GM13977 (cell line): ENCODE data around the gene OLAH.

Experiments used
- DNase-seq: peaks from one replicate; pipeline ENCODE4 v3.0.0; 2012; ENCODE audit warnings: low spot score
- in situ Hi-C: fragments of 300-500 bp; cut with MboI; formaldehyde crosslinking; loops from one replicate; pipeline ENCODE4 v1.12.0; 2022; ENCODE audit warnings: low sequenced_read_pairs, low pct_unique_long_range_greater_than_20kb, mixed read lengths, inconsistent platforms; ENCODE audit not compliant: unreplicated experiment
- TF ChIP-seq, protein P1 (sequence below): IDR thresholded peaks from 2 replicates; pipeline ENCODE4 v1.5.1; 2012; ENCODE audit warnings: mild to moderate bottlenecking, control low read depth; ENCODE audit not compliant: insufficient read depth; ENCODE audit errors: extremely low read depth, missing control alignments

OLAH gene

GRCh38 chr10:15052121-15052520 is 8.4 kb downstream of the OLAH start:
- in situ Hi-C loops = no loop called here
- no peak for DNase-seq
- TF ChIP-seq, protein P1, sequence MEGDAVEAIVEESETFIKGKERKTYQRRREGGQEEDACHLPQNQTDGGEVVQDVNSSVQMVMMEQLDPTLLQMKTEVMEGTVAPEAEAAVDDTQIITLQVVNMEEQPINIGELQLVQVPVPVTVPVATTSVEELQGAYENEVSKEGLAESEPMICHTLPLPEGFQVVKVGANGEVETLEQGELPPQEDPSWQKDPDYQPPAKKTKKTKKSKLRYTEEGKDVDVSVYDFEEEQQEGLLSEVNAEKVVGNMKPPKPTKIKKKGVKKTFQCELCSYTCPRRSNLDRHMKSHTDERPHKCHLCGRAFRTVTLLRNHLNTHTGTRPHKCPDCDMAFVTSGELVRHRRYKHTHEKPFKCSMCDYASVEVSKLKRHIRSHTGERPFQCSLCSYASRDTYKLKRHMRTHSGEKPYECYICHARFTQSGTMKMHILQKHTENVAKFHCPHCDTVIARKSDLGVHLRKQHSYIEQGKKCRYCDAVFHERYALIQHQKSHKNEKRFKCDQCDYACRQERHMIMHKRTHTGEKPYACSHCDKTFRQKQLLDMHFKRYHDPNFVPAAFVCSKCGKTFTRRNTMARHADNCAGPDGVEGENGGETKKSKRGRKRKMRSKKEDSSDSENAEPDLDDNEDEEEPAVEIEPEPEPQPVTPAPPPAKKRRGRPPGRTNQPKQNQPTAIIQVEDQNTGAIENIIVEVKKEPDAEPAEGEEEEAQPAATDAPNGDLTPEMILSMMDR = no peak

DNA sequence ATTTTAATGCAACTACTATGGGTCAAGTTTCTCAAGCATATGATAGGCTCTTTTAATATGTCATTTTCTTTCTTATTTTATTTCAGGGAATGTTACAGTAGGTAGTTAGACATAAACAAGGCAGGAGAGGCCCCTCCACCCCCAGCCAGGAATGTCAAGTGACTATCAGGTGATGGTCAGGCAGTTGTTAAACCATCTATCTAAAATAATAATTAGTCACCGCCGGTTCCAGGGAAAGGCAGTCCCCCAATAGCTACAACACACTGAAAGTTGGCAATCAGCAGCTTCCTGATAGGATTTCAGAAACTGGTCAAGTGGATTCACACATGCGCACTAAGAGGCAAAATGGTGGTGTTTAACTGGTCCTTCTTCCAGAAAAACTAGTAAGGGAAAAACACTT is 9.3 kb downstream of the OLAH start:
- in situ Hi-C loops = no loop called here
- TF ChIP-seq, protein P1 = no peak
- DNase-seq = no peak

DNA sequence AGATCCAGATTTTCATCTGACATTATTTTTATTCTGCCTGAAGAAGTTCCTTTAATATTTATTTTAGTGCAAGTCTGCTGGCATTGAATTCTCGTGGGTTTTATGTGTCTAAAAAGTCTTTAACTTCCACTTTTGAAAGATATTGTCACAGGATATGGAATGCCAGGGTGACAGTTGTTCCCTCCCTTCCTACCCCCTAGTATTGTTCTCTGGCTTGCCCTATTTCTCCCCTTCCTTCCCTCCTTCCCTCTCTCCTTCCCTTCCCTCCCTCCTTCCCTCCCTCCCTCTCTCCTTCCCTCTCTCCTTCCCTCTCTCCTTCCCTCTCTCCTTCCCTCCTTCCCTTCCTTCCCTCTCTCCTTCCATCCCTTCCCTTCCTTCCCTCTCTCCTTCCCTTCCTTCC is 14.9 kb downstream of the OLAH start:
- TF ChIP-seq, protein P1 = no peak
- in situ Hi-C loops = no loop called here
- DNase-seq = no peak

DNA sequence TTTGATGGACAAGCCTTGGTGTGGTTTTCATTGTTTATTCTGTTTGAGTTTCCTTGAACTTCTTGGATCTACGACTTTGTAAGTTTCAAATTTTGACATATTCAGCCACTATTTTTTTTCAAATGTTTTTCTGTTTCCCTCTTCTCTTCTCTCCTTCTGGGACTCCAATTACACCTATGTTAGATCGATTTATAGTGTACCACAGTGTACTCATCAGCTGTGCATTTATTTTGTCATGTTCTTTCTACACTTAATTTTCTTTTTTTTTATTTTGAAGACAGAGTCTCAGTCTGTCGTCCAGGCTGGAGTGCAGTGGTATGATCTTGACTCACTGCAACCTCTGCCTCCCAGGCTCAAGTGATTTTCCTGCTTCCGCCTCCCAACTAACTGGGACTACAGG is 16.2 kb downstream of the OLAH start:
- in situ Hi-C loops = no loop called here
- TF ChIP-seq, protein P1 = no peak
- no peak for DNase-seq

DNA sequence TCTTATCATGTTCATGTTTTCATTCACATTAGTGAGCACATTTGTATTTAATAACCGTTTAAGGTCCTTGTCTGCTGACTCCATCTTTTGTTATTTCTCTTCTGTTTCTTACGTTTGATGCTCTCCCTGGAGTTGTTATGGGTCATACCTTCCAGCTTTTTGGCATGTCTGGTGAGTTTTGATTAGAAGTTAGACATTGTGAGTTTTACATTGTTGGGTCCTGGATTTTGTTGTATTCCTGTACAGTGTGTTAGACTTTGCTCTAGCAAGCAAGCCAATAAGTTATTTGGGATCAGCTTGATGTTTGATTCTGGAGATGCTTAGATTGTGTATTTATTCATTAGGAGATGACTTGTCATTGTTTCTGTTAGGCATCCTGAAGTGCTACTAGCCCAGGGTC is 16.9 kb downstream of the OLAH start:
- no peak for DNase-seq
- TF ChIP-seq, protein P1 = no peak
- in situ Hi-C loops = no loop called here

DNA sequence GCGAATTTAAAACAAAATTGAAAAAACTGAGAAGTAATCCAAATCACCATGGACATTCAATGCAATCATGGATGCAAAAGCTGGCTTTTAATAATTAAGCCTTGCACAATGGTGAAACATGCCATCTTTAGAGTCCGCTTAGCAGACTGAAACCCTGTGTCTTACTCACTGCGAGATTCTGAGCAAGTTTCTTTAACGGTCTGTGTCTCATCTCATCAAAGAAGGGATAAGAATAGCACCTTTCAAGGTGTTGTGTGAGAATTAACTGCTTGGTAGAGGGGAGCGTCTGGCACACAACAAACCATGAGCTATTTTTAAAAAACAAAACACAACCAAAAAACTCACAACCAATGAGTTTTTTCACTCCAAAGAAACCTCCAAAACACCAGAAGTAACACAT is 23.4 kb downstream of the OLAH start:
- DNase-seq = no peak
- in situ Hi-C loops = no loop called here

More for the DNA sequence above, 23.4 kb downstream of the OLAH start:
- TF ChIP-seq, protein P1 = no peak
